ENCODE measurements around the gene TRHDE.

DNA sequence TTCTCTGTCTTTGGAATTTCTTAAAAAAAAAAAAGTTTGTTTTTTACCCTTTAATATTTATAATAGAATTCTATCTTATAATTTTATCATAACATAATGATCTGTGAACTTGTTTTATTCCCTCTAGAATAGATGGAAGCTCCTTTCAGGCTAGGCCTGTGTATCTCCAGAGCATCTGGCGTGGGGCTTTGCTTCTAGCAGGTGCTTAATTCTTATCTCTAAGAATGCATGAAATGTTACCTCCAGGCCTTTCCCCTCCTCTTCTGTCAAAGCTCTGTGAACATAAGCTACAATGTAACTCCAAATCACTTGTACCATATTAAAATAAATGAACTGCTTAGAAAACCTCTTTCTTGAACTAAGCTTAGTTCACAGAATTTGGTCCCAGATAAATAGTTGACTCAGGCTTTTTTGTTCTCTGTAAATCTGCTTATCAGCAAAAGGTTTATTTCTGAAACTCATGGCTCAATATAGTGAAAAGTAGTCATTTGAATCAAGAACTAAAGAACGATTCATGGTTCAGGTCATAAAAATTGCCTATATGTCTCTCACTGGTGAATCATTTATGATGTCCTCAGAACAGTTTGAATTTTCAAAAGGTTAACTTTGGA lies 407.1 kb downstream of the TRHDE start:
- TF ChIP-seq, protein P1, sequence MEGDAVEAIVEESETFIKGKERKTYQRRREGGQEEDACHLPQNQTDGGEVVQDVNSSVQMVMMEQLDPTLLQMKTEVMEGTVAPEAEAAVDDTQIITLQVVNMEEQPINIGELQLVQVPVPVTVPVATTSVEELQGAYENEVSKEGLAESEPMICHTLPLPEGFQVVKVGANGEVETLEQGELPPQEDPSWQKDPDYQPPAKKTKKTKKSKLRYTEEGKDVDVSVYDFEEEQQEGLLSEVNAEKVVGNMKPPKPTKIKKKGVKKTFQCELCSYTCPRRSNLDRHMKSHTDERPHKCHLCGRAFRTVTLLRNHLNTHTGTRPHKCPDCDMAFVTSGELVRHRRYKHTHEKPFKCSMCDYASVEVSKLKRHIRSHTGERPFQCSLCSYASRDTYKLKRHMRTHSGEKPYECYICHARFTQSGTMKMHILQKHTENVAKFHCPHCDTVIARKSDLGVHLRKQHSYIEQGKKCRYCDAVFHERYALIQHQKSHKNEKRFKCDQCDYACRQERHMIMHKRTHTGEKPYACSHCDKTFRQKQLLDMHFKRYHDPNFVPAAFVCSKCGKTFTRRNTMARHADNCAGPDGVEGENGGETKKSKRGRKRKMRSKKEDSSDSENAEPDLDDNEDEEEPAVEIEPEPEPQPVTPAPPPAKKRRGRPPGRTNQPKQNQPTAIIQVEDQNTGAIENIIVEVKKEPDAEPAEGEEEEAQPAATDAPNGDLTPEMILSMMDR (IDR thresholded peaks at IDR 0.05) = no peak
- no peak for TF ChIP-seq POLR2A (IDR thresholded peaks at IDR 0.05)

Data from vagina (tissue), 2 donors.